ENCODE measurements around the gene ZNF783. TPM values are rescaled to one million over a fixed set of nuclear protein-coding genes. Genes with fewer than 3 reads are reported as not detected.

Gene ZNF783
- total and polyA plus RNA-seq, 9 of the 15 experiments (the other 6 are each of a cell fraction or from before 2014, with no cell fraction given), result 0.66 to 11.2 (median 5.4) TPM

DNA sequence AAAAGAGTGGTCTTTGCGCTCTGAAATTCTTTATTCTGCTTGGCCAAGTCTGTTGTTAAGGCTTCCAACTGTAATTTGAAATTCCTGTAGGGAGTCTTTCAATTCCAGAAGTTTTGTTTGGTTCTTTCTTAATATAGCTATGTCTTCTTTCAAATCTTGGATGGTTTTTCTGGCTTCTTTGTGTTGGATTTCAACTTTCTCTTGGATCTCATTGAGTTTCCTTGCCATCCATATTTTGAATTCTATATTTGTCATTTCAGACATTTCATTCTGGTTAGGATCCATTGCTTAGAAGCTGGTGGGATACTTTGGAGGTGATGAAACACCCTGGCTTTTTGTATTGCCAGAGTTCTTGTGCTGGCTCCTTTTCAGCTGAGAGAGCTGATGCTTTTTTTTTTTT, 55.5 kb downstream of the ZNF783 start:
- DNase-seq (ENCODE audit: extremely low read depth in 1 of 4, low spot score in 3 of 4) (no peak), FAIRE-seq (no peak), ATAC-seq (no peak)
- H3K9me3 ChIP-seq (replicated peaks; ENCODE audit: control insufficient read depth, insufficient read depth, low read depth, low read length), result no peaks in the 10 kb centered on the region
- H3K79me2 ChIP-seq (ENCODE audit: control insufficient read depth, insufficient read depth, low read length), result no peaks in the 10 kb centered on the region
- H3K9me1 ChIP-seq (ENCODE audit: control insufficient read depth, insufficient read depth, low read length), result no peaks in the 10 kb centered on the region
- no peak overlapping the region for H3K27ac ChIP-seq (ENCODE audit: extremely low read depth, low read depth, low read length)
- no peak overlapping the region for H2AFZ ChIP-seq (ENCODE audit: low read depth, low read length)
- no peaks in the 10 kb centered on the region for H4K20me1 ChIP-seq (replicated peaks; ENCODE audit: control insufficient read depth, insufficient read depth, low read length)
- no peak for TF ChIP-seq ZBTB1 (CRISPR knock-in tag; IDR thresholded peaks at IDR 0.05; ENCODE audit: borderline replicate concordance, low read depth)
- TF ChIP-seq ASH1L (IDR thresholded peaks at IDR 0.05; ENCODE audit: borderline replicate concordance, low read depth, partially characterized antibody), result no peak
- TF ChIP-seq ZNF3 (CRISPR knock-in tag; IDR thresholded peaks at IDR 0.05), result no peak
- no peak for TF ChIP-seq NCOA6 (IDR thresholded peaks at IDR 0.05)
- no peak for TF ChIP-seq XRCC5 (IDR thresholded peaks at IDR 0.05; ENCODE audit: low read depth, low read length)
- no peak for TF ChIP-seq CBX8 (IDR thresholded peaks at IDR 0.05; ENCODE audit: borderline replicate concordance, extremely low read depth, low read depth, low read length, poor library complexity, severe bottlenecking)
- no peak for TF ChIP-seq TAF9B (IDR thresholded peaks at IDR 0.05; ENCODE audit: partially characterized antibody)
- TF ChIP-seq ZNF444 (CRISPR knock-in tag; IDR thresholded peaks at IDR 0.05), result no peak
- no peak for TF ChIP-seq MCM2 (IDR thresholded peaks at IDR 0.05; ENCODE audit: low read depth)
- TF ChIP-seq FUS (optimal IDR thresholded peaks at IDR 0.05; ENCODE audit: low read depth, low read length), result no peak
- no peak for TF ChIP-seq YY1 (IDR thresholded peaks at IDR 0.05; ENCODE audit: borderline replicate concordance in 1 of 3, control insufficient read depth in 1 of 3, extremely low read depth in 1 of 3, insufficient read depth in 3 of 3, insufficient read length in 1 of 3, insufficient replicate concordance in 2 of 3, low read depth in 1 of 3, low read length in 2 of 3)
- no peak for TF ChIP-seq FOXJ3 (CRISPR knock-in tag; IDR thresholded peaks at IDR 0.05)
- TF ChIP-seq FOXP1 (CRISPR knock-in tag; IDR thresholded peaks at IDR 0.05), result no peak
- no peak for TF ChIP-seq MBD1 (CRISPR knock-in tag; IDR thresholded peaks at IDR 0.05)
- no peak for TF ChIP-seq ZFX (CRISPR knock-in tag; IDR thresholded peaks at IDR 0.05)
- TF ChIP-seq, protein P1, sequence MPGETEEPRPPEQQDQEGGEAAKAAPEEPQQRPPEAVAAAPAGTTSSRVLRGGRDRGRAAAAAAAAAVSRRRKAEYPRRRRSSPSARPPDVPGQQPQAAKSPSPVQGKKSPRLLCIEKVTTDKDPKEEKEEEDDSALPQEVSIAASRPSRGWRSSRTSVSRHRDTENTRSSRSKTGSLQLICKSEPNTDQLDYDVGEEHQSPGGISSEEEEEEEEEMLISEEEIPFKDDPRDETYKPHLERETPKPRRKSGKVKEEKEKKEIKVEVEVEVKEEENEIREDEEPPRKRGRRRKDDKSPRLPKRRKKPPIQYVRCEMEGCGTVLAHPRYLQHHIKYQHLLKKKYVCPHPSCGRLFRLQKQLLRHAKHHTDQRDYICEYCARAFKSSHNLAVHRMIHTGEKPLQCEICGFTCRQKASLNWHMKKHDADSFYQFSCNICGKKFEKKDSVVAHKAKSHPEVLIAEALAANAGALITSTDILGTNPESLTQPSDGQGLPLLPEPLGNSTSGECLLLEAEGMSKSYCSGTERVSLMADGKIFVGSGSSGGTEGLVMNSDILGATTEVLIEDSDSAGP (CRISPR knock-in tag; IDR thresholded peaks at IDR 0.05), result no peak
- TF ChIP-seq CAMTA2 (CRISPR knock-in tag; conservative IDR thresholded peaks at IDR 0.05), result no peak
- no peak for TF ChIP-seq TEAD1 (CRISPR knock-in tag; IDR thresholded peaks at IDR 0.05)
- no peak for TF ChIP-seq NR2F6 (CRISPR knock-in tag; IDR thresholded peaks at IDR 0.05)
- TF ChIP-seq GTF2B (IDR thresholded peaks at IDR 0.05; ENCODE audit: extremely low read depth, insufficient read length), result no peak
- no TSS peak for BruUV-seq (replicated peaks)
- intact Hi-C loops (cut with micrococcal nuclease) (no loop called here), in situ Hi-C loops (cut with MboI) (no loop called here)
- H3K36me3 ChIP-seq (ENCODE audit: control insufficient read depth, insufficient read depth, low read length), result no peaks in the 10 kb centered on the region
- peaks cover 0 to 14% of the 10 kb centered on the region in 2 experiments; a peak in 1 of 5 replicates for H3K27me3 ChIP-seq (ENCODE audit: control insufficient read depth in 2 of 2, insufficient read depth in 2 of 2, low read length in 2 of 2)
- no peaks in the 10 kb centered on the region; a peak in 2 of 5 replicates for H3K4me1 ChIP-seq (replicated peaks in 1 of 2; ENCODE audit: control insufficient read depth in 2 of 2, insufficient read depth in 2 of 2, low read length in 2 of 2)
- ChIA-PET POLR2A (interaction anchor here (0.6 to 1.8 kb wide), 4 partner anchors 8 to 444 kb away, joined by 3 to 10 read pairs (median 3); no protein-coding TSS in a partner anchor), CTCF (ENCODE audit: low intra/inter-chr PET ratio) (no interaction called here)
- no peak overlapping the region for H3K4me2 ChIP-seq (ENCODE audit: insufficient read depth, low read length)
- 26% methylated on average over 1 of the region's 1 CpG for WGBS (ENCODE audit: insufficient coverage, low coverage, missing lambda C conversion rate)
- no peak overlapping the region for H3K9ac ChIP-seq (ENCODE audit: insufficient read depth in 1 of 2, low read depth in 2 of 2, low read length in 2 of 2)
- H3K4me3 ChIP-seq, result no peak overlapping the region
